Epithelial cell of proximal tubule (primary cell): ENCODE data around the gene AFM. TPM values are rescaled to one million over a fixed set of nuclear protein-coding genes. Genes with fewer than 3 reads are reported as not detected.

ENCODE experiments used
- DNase-seq: peaks from one replicate; pipeline ENCODE4 v3.0.0-alpha.2; 2011; ENCODE audit warnings: low read depth
- H3K4me3 ChIP-seq: 2 replicates; pipeline ENCODE4 v1.5.1; 2011; ENCODE audit warnings: low read depth, mild to moderate bottlenecking, low read length
- total RNA-seq: library from RNA; depleted of rRNA; stranded (reverse); fragments of >200 nt; gene quantifications from 2 replicates; pipeline ENCODE4 v1.2.3, GENCODE V29; 2015
- TF ChIP-seq, protein P1 (sequence below): conservative IDR thresholded peaks from 2 replicates; pipeline ENCODE4 v1.5.1; 2012; ENCODE audit warnings: low read depth, mild to moderate bottlenecking, low read length

The AFM gene, protein sequence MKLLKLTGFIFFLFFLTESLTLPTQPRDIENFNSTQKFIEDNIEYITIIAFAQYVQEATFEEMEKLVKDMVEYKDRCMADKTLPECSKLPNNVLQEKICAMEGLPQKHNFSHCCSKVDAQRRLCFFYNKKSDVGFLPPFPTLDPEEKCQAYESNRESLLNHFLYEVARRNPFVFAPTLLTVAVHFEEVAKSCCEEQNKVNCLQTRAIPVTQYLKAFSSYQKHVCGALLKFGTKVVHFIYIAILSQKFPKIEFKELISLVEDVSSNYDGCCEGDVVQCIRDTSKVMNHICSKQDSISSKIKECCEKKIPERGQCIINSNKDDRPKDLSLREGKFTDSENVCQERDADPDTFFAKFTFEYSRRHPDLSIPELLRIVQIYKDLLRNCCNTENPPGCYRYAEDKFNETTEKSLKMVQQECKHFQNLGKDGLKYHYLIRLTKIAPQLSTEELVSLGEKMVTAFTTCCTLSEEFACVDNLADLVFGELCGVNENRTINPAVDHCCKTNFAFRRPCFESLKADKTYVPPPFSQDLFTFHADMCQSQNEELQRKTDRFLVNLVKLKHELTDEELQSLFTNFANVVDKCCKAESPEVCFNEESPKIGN
- total RNA-seq = not detected in 2 replicates

DNA sequence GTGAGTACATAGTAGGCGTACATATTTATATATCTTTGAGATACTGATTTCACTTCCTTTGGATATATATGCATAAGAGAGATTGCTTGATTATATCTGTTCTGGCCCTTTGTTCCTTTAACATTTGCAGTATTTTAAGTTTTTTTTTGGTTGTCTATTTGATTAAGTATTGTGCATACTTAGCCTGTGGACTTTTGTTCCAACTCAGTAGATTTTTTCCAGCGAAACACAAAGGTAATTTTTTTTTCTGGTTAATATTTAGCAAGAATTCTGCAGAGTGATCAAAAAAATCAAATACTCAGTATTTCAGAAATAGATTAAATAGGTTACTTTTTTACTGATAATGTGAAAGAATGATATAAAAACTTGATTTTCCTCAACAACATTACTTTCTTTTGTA, at the start of gene AFM:
Gene AFM (plus strand): TSS at position 388 of the 400 bp plus-strand sequence. CDS start 31 bp downstream, outside the sequence.
- TF ChIP-seq, protein P1, sequence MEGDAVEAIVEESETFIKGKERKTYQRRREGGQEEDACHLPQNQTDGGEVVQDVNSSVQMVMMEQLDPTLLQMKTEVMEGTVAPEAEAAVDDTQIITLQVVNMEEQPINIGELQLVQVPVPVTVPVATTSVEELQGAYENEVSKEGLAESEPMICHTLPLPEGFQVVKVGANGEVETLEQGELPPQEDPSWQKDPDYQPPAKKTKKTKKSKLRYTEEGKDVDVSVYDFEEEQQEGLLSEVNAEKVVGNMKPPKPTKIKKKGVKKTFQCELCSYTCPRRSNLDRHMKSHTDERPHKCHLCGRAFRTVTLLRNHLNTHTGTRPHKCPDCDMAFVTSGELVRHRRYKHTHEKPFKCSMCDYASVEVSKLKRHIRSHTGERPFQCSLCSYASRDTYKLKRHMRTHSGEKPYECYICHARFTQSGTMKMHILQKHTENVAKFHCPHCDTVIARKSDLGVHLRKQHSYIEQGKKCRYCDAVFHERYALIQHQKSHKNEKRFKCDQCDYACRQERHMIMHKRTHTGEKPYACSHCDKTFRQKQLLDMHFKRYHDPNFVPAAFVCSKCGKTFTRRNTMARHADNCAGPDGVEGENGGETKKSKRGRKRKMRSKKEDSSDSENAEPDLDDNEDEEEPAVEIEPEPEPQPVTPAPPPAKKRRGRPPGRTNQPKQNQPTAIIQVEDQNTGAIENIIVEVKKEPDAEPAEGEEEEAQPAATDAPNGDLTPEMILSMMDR = no peak
- H3K4me3 ChIP-seq = no peak within 1 kb of the TSS
- no peak for DNase-seq

DNA sequence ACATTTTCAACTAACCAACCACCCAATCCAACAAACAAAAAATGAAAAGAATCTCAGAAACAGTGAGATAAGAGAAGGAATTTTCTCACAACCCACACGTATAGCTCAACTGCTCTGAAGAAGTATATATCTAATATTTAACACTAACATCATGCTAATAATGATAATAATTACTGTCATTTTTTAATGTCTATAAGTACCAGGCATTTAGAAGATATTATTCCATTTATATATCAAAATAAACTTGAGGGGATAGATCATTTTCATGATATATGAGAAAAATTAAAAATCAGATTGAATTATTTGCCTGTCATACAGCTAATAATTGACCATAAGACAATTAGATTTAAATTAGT, 49.8 kb upstream of the AFM start:
- TF ChIP-seq, protein P1 = no peak
- H3K4me3 ChIP-seq = no peak overlapping the region
- no peak for DNase-seq

DNA sequence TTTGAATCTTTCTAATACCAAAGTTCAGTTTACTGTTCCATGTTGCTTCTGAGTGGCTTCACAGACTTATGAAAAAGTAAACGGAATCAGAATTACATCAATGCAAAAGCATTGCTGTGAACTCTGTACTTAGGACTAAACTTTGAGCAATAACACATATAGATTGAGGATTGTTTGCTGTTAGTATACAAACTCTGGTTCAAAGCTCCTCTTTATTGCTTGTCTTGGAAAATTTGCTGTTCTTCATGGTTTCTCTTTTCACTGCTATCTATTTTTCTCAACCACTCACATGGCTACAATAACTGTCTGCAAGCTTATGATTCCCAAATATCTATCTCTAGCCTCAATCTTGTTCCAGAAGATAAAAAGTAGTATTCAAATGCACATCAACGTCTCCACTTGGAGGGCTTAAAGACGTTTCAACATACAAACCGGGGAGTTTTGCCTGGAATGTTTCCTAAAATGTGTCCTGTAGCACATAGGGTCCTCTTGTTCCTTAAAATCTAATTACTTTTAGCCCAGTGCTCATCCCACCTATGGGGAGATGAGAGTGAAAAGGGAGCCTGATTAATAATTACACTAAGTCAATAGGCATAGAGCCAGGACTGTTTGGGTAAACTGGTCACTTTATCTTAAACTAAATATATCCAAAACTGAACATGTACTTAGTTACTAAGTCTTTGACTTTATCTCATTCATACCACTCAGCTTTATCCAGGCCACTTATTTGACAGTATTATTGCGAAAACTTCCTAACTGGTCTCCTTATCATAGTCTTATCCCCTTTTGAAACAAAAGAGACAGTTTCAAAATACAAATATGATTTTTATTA, 49.2 kb upstream of the AFM start:
- no peak overlapping the region for H3K4me3 ChIP-seq
- DNase-seq = no peak
- TF ChIP-seq, protein P1 = no peak

DNA sequence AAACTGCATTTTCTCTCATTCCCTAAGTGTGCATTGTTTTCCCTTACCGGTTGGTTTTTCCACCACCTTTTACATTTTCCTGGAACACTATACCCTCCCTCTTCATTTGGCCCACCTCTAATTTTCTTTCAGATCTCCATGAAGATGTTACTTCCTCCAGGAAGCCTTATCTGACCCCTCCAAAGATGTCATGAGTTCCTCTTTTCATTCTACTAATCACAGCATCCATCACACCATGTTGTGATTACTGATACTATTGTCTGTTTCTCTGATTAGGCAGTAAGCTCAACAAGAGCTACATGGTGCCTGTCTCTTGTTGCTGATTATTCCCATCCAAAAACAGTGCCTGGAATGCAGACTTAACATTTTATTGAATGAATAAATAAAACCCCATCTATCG, 48.4 kb upstream of the AFM start:
- no peak for DNase-seq
- H3K4me3 ChIP-seq = no peak overlapping the region
- TF ChIP-seq, protein P1 = no peak

DNA sequence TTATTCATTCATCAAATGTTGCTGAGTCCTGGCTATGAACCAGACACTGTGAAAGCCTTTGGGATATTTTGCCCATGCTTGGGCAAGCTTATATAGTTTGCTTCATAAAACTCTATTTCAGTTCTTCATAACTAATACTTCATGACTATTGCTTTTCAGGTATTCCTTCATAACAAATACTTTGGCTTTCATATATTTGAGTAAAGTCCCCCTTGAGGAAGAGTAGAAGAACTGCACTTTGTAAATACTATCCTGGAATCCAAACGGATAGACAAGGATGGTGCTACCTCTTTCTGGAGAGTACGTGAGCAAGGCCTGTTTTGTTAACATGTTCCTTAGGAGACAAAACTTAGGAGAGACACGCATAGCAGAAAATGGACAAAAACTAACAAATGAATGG, 47.2 kb upstream of the AFM start:
- H3K4me3 ChIP-seq = no peak overlapping the region
- TF ChIP-seq, protein P1 = peak; percentile 56
- peak; percentile 10 for DNase-seq

DNA sequence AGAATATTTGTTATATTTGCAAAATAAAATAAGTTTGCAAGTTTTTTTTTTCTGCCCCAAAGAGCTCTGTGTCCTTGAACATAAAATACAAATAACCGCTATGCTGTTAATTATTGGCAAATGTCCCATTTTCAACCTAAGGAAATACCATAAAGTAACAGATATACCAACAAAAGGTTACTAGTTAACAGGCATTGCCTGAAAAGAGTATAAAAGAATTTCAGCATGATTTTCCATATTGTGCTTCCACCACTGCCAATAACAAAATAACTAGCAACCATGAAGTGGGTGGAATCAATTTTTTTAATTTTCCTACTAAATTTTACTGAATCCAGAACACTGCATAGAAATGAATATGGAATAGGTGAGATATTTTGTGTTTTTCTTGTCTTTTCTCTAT, 45.6 kb upstream of the AFM start, which contains the start of gene AFP:
Gene AFP (plus strand): TSS at position 238 of the 400 bp plus-strand sequence. CDS start 42 bp downstream, at position 280.
- H3K4me3 ChIP-seq = no peak within 1 kb of the TSS
- TF ChIP-seq, protein P1 = no peak

More for the DNA sequence above, 45.6 kb upstream of the AFM start, which contains the start of gene AFP:
- no peak for DNase-seq
